Endothelial cell of umbilical vein (primary cell): ENCODE results near the gene SSPN.

Experiments used
- CTCF ChIP-seq, 2 donors: IDR thresholded peaks; 1 replicate in 1 of 2; 2 replicates in 1 of 2; pipeline ENCODE4 v1.5.1; 2011; ENCODE audit warnings: low read length in 2 of 2, mild to moderate bottlenecking in 2 of 2, moderate library complexity in 2 of 2, control low read depth in 1 of 2, inconsistent platforms in 1 of 2, low read depth in 1 of 2; ENCODE audit not compliant: insufficient read depth in 1 of 2; ENCODE audit errors: extremely low read depth in 1 of 2
- EZH2 ChIP-seq: IDR thresholded peaks from 2 replicates; pipeline ENCODE4 v1.6.1; 2012; ENCODE audit warnings: borderline replicate concordance, low read depth, mild to moderate bottlenecking, moderate library complexity, low read length, inconsistent platforms; ENCODE audit not compliant: severe bottlenecking
- POLR2A ChIP-seq: IDR thresholded peaks from 2 replicates; pipeline ENCODE4 v1.6.1; 2012; ENCODE audit warnings: low read depth, mild to moderate bottlenecking, control low read depth, low read length
- POLR2AphosphoS5 ChIP-seq: IDR thresholded peaks from 2 replicates; pipeline ENCODE4 v1.6.1; 2012; ENCODE audit warnings: low read depth, mild to moderate bottlenecking, control low read depth, low read length, moderate library complexity; ENCODE audit not compliant: insufficient read depth

- no peak for TF ChIP-seq POLR2A
- TF ChIP-seq CTCF (IDR thresholded peaks at IDR 0.05; ENCODE audit: extremely low read depth in 1 of 2, insufficient read depth in 1 of 2, low read depth in 1 of 2, low read length in 2 of 2) = no peak
- no peak for TF ChIP-seq EZH2
- no peak for TF ChIP-seq POLR2AphosphoS5
Measured at GRCh38 chr12:26231921-26232320, 36.5 kb downstream of the SSPN start.
